H7 (cell line): Measurements from ENCODE around the gene C22orf23. TPM values are rescaled to one million over a fixed set of nuclear protein-coding genes. Genes with fewer than 3 reads are reported as not detected.
A peak's percentile ranks its signal among the peaks of the same experiment; 100 is the strongest.

Experiments used
- DNase-seq: peaks from one replicate; pipeline ENCODE4 v3.0.0; 2012
- H3K27me3 ChIP-seq: 2 replicates; pipeline ENCODE4 v1.6.0; 2011; ENCODE audit warnings: mild to moderate bottlenecking, low read length; ENCODE audit not compliant: control insufficient read depth, insufficient read depth
- H3K36me3 ChIP-seq: replicated peaks from 2 replicates; pipeline ENCODE4 v1.5.1; 2011; ENCODE audit warnings: low read length; ENCODE audit not compliant: control insufficient read depth, insufficient read depth
- H3K4me3 ChIP-seq: 2 replicates; pipeline ENCODE4 v1.5.1; 2011; ENCODE audit warnings: low read depth, mild to moderate bottlenecking, control low read depth, low read length, moderate library complexity; ENCODE audit not compliant: insufficient read depth
- total RNA-seq: library from RNA; depleted of rRNA; stranded (reverse); fragments of >200 nt; shearing (Covaris generic); gene quantifications from 2 replicates; pipeline ENCODE4 v1.2.3, GENCODE V29; 2014

C22orf23 gene
- total RNA-seq, 1 experiment from 2014 or later: 0.28 TPM

DNA sequence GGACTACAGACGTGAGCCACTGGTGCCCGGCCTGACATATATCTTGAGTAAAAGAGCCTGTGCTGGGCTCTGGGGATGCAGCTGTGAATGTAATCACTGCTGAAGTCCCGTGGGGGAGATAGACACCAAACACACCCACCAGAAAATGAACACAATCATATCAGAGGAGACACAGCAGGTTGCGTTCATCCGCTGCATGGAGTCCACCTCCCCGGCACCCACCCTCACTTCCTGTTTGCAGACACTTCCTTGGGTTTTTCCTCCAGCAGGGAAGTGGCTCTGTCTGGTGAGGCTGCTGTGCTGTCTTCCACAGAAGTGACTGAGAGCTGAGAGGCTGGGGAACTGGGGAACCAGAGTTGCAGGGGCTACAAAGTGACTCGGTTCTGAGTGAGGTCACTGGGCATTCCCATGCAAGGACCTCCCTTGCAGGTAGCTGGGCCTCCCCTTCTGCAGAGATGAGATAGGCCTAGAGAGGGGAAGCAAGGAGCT lies 40.1 kb downstream of the C22orf23 start:
- Histone ChIP-seq H3K4me3 (no peak overlapping the region), H3K27me3 (no peaks in the 10 kb centered on the region), H3K36me3 (peaks cover 6% of the 10 kb centered on the region)
- no peak for DNase-seq

- H3K27me3 ChIP-seq: no peaks in the 10 kb centered on the region
- DNase-seq: no peak
- no peak overlapping the region for H3K4me3 ChIP-seq
- peaks cover 5% of the 10 kb centered on the region for H3K36me3 ChIP-seq
Observed at GRCh38 chr22:37912171-37912570, 41.2 kb downstream of the C22orf23 start.

GRCh38 chr22:37911697-37912096 lies 41.7 kb downstream of the C22orf23 start:
- Histone ChIP-seq H3K4me3 (no peak overlapping the region), H3K27me3 (no peaks in the 10 kb centered on the region), H3K36me3 (peaks cover 5% of the 10 kb centered on the region)
- DNase-seq: no peak

DNA sequence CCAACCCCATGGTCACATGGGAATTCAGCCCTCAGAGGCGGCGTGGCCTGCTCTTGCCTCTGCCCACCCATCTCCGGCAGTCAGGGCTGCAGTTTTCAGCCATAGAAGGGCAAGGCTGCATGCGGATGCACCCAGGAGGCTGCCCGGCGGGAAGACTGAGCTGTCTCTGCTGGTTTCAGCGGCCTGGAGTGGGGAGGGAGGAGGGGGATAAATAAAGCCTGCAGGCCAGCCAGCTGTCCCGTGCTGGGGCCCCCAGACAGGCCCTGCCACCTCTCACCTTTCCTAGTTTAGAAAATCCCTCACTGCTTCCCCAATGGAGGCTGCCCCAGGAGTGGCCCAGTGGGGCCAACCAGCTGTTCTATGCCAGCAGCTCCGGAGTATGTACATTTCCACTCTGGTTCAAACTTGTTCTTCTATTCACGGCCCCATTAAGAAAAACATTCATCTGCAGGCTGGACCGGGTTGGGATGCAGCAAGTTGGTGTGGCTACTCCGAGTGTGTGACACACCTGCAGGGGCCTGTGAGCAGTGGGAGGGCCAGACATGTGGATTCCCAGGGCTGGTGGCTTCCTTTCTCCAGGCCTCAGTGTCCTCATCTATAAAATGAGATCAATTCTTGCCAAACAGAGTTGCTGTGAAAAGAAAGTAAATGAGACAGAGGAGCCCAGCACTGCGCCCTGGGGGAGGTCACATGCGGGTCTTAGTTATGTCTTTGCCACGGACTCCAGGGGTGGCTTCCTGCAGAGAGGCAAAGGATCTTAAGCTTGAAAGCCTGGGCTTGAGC lies 42.3 kb downstream of the C22orf23 start:
- H3K27me3 ChIP-seq: no peaks in the 10 kb centered on the region
- peaks cover 5% of the 10 kb centered on the region for H3K36me3 ChIP-seq
- DNase-seq: no peak
- no peak overlapping the region for H3K4me3 ChIP-seq

DNA sequence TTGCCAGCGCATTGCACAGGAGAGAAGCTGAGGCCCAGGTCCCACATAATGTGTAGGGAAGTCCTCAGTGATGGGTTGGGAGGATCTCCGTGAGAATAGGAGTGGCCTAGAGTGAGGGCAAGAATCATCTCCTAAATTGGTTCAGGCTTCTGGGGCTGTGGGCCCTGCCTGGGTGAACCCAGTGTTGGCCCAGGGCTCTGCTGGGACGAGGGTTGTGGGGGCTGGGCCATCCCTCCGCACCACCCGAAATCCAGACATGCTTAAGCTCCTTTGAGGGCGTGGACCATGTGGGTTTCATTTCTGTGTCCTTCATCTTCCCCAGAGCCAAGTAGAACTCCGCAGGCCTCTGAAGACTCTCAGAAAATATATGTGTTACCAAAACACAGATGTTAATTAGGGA lies 43.6 kb downstream of the C22orf23 start:
- H3K36me3 ChIP-seq: peaks cover 5% of the 10 kb centered on the region
- H3K27me3 ChIP-seq: no peaks in the 10 kb centered on the region
- no peak for DNase-seq
- H3K4me3 ChIP-seq: no peak overlapping the region

GRCh38 chr22:37907036-37907954 lies 46.1 kb downstream of the C22orf23 start:
- H3K4me3 ChIP-seq: peak overlapping the region; percentile 63
- H3K27me3 ChIP-seq: no peaks in the 10 kb centered on the region
- H3K36me3 ChIP-seq: no peaks in the 10 kb centered on the region; the same call in 1 of the 2 replicates
- DNase-seq: peak; percentile 61

- Histone ChIP-seq H3K36me3 (no peaks in the 10 kb centered on the region), H3K27me3 (no peaks in the 10 kb centered on the region), H3K4me3 (peak overlapping the region; percentile 63)
- DNase-seq: peak; percentile 86
Observed at GRCh38 chr22:37906364-37907008, 46.9 kb downstream of the C22orf23 start.

GRCh38 chr22:37905534-37906363 lies 47.7 kb downstream of the C22orf23 start, which contains the start of gene MICALL1:
Gene MICALL1 (plus strand): TSS chr22:37906297. CDS start chr22:37906423, 126 bp downstream.
- no peaks in the 10 kb centered on the region for H3K27me3 ChIP-seq
- no peaks in the 10 kb centered on the region for H3K36me3 ChIP-seq
- peak; percentile 98 for DNase-seq

DNA sequence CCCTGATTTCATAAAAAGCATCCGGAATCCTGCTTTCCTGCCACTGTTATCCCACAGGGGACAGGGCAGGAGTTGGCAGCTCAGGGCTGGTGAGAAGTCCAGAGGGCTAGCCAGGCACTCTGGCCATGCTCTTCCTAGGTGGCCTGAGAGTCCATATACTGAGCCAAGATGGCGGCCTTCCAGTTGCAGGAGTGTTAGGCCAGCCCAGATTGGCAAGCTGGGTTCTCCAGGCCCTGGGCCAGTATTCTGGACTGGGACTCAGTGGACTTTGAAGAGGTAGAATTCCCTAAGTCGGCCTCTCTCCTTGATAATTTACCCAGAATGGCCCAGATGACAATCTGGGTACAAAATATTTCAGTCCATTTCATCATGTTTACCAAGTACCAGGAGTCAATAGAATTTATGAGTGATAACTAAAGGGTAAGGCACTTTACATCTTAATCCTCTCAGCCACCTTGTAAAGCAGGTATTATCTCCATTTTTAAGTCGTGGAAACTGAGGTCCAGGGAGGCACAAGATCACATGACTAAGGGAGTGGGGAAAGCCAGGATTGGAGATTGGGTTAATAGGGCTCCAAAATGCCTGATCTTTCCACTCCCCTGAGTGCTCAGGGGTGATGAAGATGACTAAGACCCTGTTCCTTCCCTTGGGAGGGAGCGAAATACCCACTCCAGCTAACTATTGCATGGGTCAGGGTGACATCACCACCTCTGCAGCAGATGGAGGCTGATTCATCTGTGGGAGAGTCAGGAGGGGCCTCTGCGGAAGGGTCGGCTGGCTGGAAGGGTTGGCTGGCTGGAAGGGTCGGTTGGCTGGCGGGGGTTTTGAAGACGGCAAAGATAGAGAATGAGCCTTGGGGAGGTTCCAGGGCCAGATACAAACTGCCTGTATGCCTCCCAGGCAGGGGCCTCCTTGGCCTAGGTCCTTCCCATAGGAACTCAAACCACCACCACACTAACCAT lies 48.5 kb downstream of the C22orf23 start:
- Histone ChIP-seq H3K36me3 (no peaks in the 10 kb centered on the region), H3K27me3 (no peaks in the 10 kb centered on the region), H3K4me3 (peak overlapping the region; percentile 43)
- DNase-seq: no peak

More at GRCh38 chr22:37905534-37906363, 47.7 kb downstream of the C22orf23 start, which contains the start of gene MICALL1:
- H3K4me3 ChIP-seq: peak within 1 kb of the TSS; percentile 63

- Histone ChIP-seq H3K4me3 (no peak overlapping the region), H3K36me3 (no peaks in the 10 kb centered on the region), H3K27me3 (no peaks in the 10 kb centered on the region)
- peak; percentile 57 for DNase-seq
Observed at GRCh38 chr22:37898441-37899181, 54.8 kb downstream of the C22orf23 start.

DNA sequence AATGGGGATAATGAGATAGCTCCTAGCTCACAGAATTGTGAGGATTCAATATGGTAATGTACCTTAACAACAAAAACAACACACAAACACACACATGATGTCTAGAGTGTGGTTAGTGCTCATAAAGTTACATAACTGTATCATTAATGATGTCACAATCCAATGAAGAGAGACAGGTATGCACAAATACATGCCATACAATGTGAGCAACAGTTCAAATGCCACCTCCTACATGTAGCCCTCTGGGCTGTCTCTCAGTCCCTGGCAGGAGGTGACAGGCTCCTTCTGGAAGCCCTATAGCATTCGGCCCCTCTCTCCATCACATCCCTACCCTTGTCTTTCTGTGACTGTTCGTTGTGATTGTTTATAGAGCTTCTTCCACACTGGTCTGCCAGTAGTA lies 55.6 kb downstream of the C22orf23 start:
- H3K4me3 ChIP-seq: no peak overlapping the region
- DNase-seq: no peak
- H3K27me3 ChIP-seq: no peaks in the 10 kb centered on the region
- no peaks in the 10 kb centered on the region for H3K36me3 ChIP-seq

- Histone ChIP-seq H3K36me3 (no peaks in the 10 kb centered on the region), H3K27me3 (no peaks in the 10 kb centered on the region), H3K4me3 (no peak overlapping the region)
- no peak for DNase-seq
Observed at GRCh38 chr22:37896939-37897338, 56.5 kb downstream of the C22orf23 start.
